ENCODE results near the gene MACROD1.

The MACROD1 gene

GRCh38 chr11:64020976-64021756, 144.7 kb downstream of the MACROD1 start:
- in situ Hi-C loops (cut with HindIII; ENCODE audit: low sequenced_read_pairs) = loop anchor here (5.0 kb wide), 1 partner anchor 56 kb away; no protein-coding TSS in a partner anchor

- in situ Hi-C loops (cut with HindIII; ENCODE audit: low sequenced_read_pairs) = loop anchor here (5.0 kb wide), 1 partner anchor 58 kb away; no protein-coding TSS in a partner anchor
Observed at GRCh38 chr11:64019106-64020037, 146.5 kb downstream of the MACROD1 start.

GRCh38 chr11:64018310-64018709, 147.6 kb downstream of the MACROD1 start:
- in situ Hi-C loops (cut with HindIII; ENCODE audit: low sequenced_read_pairs) = no loop called here

GRCh38 chr11:64017945-64018224, 148.0 kb downstream of the MACROD1 start:
- in situ Hi-C loops (cut with HindIII; ENCODE audit: low sequenced_read_pairs) = no loop called here

- in situ Hi-C loops (cut with HindIII; ENCODE audit: low sequenced_read_pairs) = no loop called here
Observed at GRCh38 chr11:64015935-64016845, 149.7 kb downstream of the MACROD1 start.

GRCh38 chr11:64015510-64015909, 150.4 kb downstream of the MACROD1 start:
- in situ Hi-C loops (cut with HindIII; ENCODE audit: low sequenced_read_pairs) = no loop called here

GRCh38 chr11:64014356-64014755, 151.6 kb downstream of the MACROD1 start:
- in situ Hi-C loops (cut with HindIII; ENCODE audit: low sequenced_read_pairs) = no loop called here

GRCh38 chr11:64013141-64013896, 152.6 kb downstream of the MACROD1 start:
- in situ Hi-C loops (cut with HindIII; ENCODE audit: low sequenced_read_pairs) = no loop called here

GRCh38 chr11:64011371-64011770, 154.5 kb downstream of the MACROD1 start:
- in situ Hi-C loops (cut with HindIII; ENCODE audit: low sequenced_read_pairs) = no loop called here

- in situ Hi-C loops (cut with HindIII; ENCODE audit: low sequenced_read_pairs) = no loop called here
Observed at GRCh38 chr11:64010783-64011182, 155.1 kb downstream of the MACROD1 start.

- in situ Hi-C loops (cut with HindIII; ENCODE audit: low sequenced_read_pairs) = loop anchor here (5.0 kb wide), 3 partner anchors 57 to 153 kb away; no protein-coding TSS in a partner anchor
Observed at GRCh38 chr11:64009710-64010109, 156.2 kb downstream of the MACROD1 start.

GRCh38 chr11:64008914-64009633, 156.8 kb downstream of the MACROD1 start:
- in situ Hi-C loops (cut with HindIII; ENCODE audit: low sequenced_read_pairs) = loop anchor here (5.0 kb wide), 3 partner anchors 57 to 153 kb away; no protein-coding TSS in a partner anchor

GRCh38 chr11:64008283-64008913, 157.5 kb downstream of the MACROD1 start:
- in situ Hi-C loops (cut with HindIII; ENCODE audit: low sequenced_read_pairs) = loop anchor here (5.0 kb wide), 3 partner anchors 56 to 154 kb away; no protein-coding TSS in a partner anchor

- in situ Hi-C loops (cut with HindIII; ENCODE audit: low sequenced_read_pairs) = loop anchor here (5.0 kb wide), 3 partner anchors 55 to 155 kb away; no protein-coding TSS in a partner anchor
Observed at GRCh38 chr11:64007629-64008282, 158.2 kb downstream of the MACROD1 start.

GRCh38 chr11:64007160-64007628, 158.7 kb downstream of the MACROD1 start:
- in situ Hi-C loops (cut with HindIII; ENCODE audit: low sequenced_read_pairs) = loop anchor here (5.0 kb wide), 3 partner anchors 55 to 155 kb away; no protein-coding TSS in a partner anchor

GRCh38 chr11:64006398-64006797, 159.5 kb downstream of the MACROD1 start:
- in situ Hi-C loops (cut with HindIII; ENCODE audit: low sequenced_read_pairs) = loop anchor here (5.0 kb wide), 3 partner anchors 54 to 156 kb away; no protein-coding TSS in a partner anchor

- in situ Hi-C loops (cut with HindIII; ENCODE audit: low sequenced_read_pairs) = loop anchor here (5.0 kb wide), 3 partner anchors 53 to 157 kb away; no protein-coding TSS in a partner anchor
Observed at GRCh38 chr11:64005691-64006090, 160.2 kb downstream of the MACROD1 start.

- in situ Hi-C loops (cut with HindIII; ENCODE audit: low sequenced_read_pairs) = loop anchor here (5.0 kb wide), 1 partner anchor 88 kb away; no protein-coding TSS in a partner anchor
Observed at GRCh38 chr11:64004590-64004984, 161.3 kb downstream of the MACROD1 start.
